Renal pelvis (tissue), 4 donors: ENCODE results near the gene CTNNA2. TPM values are rescaled to one million over a fixed set of nuclear protein-coding genes. Genes with fewer than 3 reads are reported as not detected.
A peak's percentile ranks its signal among the peaks of the same experiment; 100 is the strongest.

Source experiments
- DNase-seq: peaks from one replicate; pipeline ENCODE4 v3.0.0-alpha.2; 2013
- polyA plus RNA-seq, 3 donors: library from polyadenylated mRNA; unstranded; fragments of 120-200 nt; gene quantifications; one replicate each; pipeline ENCODE4 v1.2.1, GENCODE V29; 2013; ENCODE audit not compliant: insufficient read length in 3 of 3

Gene CTNNA2
- polyA plus RNA-seq, 3 donors = 4.0 to 5.2 (median 4.2) TPM

DNA sequence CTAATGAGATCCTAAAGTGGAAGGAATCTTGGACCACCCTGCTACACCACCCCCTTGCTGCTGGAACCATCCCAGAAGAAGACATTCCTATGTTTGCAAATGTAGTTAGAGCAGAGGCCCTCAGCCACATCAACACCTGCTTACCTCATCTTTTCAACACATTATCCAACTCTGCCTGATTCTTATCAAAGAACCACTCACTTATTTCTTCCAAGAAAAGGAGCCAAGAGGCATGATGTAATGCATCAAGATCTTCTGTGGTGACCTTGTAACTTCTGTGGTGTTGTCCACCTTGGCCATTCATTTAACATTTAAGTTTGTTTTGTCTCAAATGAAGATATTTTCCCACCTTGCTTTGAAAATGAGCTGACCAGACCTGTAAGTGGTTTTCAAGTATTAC is 338.1 kb downstream of the CTNNA2 start:
- no peak for DNase-seq

DNA sequence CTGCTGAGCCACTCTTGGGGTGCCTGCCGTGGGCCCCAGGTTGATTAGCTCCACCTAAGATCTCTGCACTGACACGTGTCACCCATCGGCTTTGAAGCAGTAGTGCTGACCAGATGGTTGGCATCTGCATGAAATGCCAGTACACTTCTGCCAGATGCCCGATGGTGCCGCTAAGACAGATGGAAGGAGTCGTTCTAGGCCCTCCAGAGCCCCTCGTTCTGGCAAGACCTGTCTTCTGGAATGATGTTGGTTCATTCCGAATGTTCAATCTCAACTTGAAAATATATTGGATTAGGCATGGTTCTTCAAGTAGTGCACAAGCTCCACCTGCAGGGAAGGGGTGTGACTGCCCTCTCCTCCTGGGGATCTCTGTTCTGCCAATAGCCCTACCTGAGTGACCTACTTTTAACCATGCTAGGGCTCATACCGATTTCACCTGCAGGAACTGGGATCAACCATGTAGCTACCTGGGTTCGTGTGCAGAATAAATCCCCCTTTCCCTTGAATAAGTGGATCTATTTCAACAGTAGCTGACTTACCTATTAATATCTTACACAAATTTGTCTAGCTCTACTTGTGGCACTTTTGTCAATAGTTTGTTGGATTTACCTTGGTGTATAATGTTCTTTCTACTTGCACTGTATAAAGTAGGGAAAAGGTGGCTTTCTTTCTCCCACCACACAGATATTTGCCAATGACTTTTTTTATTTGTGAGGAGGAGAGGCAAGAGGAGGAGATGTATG is 342.6 kb downstream of the CTNNA2 start:
- DNase-seq = no peak

DNA sequence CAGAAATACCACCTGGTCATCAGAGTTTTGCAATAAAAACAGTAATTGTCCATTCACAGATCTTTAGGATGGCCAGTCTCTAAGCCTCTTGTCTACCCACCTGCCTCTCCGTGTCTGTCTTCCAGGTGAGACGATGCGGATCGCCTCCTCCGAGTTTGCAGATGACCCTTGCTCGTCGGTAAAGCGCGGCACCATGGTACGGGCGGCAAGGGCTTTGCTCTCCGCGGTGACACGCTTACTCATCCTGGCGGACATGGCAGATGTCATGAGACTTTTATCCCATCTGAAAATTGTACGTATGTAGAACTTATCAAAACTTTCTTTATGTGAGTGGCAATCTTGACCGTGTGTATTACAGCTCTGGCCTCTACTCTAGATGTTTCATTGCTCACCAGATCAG is 345.0 kb downstream of the CTNNA2 start:
- no peak for DNase-seq

DNA sequence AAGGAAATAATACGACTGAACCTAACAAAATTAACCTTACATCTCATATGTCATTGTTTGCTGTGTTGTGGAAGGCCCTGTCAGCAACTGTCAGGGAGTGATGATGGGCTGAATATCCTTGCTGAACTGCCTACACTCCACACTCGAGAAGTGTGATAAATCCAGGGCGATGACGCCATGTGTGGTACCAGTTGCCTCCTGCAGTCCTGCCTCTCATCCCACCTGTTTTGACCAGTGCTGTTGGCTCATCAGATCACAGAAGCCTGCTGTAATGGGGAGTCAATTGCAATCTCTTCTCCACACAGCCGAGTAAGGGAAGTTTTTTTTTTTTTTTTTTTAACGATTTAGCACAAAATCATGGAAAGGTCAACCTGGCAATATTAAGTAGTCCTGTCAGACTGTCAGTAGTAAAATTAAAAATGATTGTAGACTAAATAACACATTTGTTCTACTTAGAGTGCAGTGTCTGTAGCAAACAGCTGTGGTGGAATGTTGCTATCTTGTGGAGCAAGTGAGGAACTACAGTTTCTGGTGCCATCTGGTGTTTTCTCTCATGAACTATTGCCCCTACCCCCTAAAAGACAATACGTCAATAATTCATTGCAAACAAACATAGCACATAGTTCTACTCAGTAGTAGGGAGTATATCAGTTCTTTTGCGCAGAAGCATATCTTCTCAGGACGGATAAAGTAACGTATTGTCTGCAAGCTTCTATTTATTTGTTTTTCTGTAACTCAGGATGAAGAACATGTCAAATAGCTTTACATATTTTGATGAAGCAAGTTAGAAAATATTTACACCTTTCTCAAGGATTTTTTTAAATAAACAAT is 347.6 kb downstream of the CTNNA2 start:
- DNase-seq = peak; percentile 17

DNA sequence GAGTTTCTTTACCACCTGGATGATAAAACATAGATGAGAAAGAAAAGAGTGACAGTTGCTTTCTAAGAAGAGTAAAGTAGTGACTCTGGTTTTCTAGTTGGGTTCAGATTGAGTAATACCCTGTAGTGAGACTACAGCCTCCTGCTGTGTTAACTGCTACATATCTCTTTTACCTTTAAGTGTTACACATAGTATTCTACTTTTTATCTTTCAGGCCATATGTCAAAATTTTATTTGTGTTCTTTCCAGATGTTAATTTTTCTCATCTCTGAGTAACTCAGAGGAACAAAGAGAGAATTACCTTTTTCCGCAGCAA is 348.2 kb downstream of the CTNNA2 start:
- no peak for DNase-seq

DNA sequence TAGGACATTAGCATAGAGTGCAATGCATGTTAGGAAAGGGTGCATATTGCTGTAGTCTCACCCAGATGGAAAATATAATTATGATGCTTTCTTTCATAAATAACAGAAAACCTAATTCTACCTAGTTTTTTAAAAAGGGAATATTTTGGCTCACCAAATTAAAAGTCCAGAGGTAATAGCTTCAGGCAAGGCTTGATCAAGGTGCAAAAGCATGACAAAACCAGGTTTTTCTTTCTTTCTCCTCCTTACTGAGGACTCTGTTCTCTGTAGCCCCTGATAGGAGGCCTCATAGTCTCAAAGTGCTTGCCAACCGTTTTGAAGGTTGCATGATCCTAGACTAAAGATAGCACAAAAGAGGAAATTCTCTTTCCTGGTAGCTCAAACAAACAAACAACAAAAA is 349.9 kb downstream of the CTNNA2 start:
- no peak for DNase-seq

DNA sequence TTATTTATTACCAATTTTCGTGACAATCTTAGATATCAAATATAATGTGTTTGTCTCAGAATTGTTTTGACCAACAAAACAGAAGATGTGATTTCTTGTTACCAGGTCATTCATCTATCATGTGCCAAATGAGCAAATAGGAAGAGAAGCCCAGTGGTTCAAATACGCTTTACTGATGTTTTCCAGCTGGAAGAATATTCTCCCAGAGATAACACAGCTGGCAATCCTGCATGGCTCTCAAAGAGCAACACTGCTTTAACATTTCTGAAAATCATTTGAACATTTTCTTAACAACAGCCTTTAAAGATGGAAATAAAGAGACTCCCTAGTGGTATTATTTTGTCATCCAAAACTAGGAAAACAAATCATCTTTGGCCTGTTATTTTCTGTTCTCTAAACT is 359.8 kb downstream of the CTNNA2 start:
- no peak for DNase-seq

DNA sequence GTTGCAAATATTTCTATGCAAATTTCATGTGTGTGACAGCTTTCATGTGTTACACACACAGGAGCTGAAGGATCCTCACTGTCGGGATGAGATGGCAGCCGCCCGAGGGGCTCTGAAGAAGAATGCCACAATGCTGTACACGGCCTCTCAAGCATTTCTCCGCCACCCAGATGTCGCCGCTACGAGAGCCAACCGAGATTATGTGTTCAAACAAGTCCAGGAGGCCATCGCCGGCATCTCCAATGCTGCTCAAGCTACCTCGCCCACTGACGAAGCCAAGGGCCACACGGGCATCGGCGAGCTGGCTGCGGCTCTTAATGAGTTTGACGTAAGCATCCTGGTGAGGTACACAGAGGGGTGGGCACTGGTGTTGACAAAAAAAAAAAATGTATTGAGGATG is 361.2 kb downstream of the CTNNA2 start:
- no peak for DNase-seq

DNA sequence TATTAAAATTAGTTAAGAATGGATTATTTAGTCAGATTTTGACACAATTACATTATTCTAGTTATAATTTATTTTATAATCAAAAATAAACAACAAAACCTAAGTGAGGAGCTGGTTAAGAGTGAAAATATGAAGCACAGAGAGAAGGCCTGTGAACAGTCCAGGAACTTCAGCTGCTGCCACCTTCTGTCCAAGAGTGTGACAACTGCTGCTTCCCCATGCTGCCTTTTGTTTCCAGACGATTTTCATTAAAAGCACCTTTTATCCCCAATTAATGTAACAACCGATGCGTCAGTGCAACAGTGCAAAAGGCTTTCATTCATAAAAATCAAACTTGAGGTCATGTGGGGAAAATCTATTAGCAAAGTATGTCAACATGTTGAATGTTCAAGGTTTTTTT is 363.6 kb downstream of the CTNNA2 start:
- DNase-seq = no peak

DNA sequence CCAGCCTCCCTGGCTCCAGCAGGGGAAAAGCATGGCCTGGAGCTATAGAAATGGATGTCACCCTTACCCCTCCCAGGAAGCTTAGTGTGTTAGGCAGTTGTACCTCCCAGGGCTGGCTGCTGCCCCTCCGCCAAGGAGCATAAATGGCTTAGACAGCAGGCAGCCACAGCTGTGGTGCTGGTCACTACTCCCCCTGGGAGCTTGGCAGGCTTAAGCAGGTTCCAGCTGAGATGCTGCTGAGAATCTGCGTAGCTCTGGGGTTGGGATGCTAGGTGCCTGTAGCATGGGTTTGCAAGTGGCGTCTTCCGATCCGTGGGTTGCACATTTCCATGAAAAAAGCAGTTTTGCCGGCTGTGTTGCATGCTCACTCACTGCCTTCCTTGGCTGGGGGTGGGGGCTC is 369.7 kb downstream of the CTNNA2 start:
- no peak for DNase-seq

DNA sequence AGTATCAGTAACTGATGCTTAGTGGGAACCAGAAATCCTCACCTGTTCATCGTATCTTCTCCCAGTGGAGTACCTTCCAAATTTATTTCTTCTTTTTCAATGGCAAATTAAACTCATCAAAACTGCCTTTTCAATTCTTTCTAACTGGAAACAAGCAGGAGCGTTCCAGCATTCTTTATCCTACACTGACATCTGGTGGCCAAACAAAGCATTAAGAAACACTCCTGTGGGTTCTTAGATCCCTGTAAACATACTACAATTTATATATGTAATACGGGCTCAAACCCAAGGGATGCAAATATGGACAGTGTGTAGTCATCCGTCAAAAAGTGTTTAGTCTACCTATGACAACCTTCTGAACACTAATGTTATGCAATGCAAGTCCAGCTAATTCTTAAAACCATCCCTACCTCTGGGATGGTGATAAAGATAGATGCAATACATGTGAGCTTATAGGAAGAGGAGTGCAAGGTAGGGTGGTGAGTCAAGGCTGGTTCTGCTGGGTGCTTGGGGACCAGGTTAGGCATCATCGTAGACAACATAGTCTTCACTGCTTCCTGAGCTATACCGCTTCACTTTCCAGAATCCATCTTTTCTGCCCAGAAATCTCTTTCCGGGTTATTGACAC is 375.0 kb downstream of the CTNNA2 start:
- DNase-seq = peak; percentile 60

DNA sequence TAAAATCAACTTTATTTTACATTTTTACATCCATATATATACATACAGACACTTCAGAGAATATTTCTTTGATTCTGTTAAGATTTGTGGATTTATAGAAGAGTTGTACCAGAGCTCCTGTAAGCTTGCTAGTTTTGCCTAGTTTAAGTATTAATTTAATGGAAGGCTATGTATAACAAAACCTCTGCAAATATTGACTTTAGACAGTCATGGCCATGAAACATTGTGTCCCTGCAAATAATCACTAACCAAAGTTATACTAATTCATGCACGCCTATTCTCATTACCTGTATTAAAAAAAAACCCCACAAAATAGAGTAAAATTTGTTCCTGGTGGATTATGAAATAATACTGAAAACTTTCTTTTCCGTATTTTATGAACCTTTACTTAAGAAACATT is 379.3 kb downstream of the CTNNA2 start:
- no peak for DNase-seq

DNA sequence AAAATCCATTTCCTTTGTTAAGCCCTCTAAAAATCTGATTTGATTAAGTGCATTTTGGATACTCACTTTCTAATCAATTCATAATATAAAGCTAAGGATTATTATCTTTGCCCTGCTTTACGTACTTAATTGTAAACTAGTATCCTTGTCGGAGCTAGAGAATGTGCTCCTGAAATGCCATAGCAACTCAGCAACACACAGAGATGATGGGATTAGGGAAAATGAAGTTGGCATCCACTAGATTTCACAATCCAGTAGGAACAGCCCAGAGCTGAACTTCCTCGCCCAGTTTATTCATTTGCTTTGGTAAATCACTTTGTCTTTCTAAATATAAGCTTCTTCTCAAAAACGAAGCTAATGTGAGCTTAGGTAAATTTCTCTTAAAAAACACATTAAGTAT is 386.3 kb downstream of the CTNNA2 start:
- no peak for DNase-seq

DNA sequence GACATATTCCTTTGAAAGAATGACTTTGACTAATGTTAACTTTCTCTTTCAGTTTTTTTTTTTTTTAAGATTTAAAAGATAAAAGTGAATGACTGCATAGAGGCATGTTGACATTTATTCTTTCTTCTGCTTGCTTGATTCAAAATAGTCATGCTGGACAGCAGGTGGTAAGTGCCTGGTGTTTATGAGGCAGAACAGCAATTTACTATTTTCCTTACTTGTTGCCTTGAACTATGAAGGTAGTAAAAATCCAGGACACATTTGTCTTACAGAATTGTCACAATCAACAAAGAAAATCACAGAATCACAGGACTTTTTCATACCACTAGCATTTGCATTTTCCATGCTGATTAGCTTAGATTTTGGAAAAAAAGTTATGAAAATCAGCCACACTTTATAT is 388.3 kb downstream of the CTNNA2 start:
- DNase-seq = peak; percentile 29

DNA sequence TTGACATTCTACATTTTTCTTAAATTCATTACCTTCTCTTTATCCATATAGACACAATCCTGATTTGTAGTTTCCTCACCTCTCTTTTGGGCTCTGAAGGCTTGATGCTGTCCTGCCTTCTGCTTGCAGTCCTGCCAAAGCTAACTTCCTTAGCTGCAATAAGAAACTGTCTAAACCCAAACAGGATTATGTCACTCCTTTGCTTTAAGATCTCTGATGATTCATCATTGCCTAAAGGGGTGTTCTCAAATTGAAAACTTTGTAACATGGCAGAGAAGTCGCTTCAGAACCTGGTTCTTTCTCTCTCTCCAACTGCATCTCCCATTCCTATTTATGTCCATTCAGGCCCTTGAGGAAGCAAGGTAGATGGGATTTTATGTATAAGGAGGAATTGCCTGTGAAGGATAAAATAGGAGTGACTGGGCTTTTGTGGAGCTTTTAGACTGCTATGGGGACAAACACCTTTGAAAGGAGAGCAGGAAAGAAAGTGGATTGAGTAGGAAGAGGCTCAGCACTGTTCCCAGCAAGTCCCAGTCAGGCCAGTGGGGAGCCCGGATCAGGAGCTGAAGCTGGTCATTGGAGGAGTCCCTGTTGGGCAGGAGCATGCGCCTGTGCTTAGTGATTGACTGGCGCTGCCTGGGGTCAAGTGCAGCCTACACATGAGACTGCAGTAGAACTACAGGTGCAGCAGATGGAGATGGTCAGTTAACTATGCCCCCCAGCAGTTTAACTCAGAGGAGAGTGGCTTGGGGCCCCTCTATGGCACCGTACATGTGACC is 390.6 kb downstream of the CTNNA2 start:
- no peak for DNase-seq

DNA sequence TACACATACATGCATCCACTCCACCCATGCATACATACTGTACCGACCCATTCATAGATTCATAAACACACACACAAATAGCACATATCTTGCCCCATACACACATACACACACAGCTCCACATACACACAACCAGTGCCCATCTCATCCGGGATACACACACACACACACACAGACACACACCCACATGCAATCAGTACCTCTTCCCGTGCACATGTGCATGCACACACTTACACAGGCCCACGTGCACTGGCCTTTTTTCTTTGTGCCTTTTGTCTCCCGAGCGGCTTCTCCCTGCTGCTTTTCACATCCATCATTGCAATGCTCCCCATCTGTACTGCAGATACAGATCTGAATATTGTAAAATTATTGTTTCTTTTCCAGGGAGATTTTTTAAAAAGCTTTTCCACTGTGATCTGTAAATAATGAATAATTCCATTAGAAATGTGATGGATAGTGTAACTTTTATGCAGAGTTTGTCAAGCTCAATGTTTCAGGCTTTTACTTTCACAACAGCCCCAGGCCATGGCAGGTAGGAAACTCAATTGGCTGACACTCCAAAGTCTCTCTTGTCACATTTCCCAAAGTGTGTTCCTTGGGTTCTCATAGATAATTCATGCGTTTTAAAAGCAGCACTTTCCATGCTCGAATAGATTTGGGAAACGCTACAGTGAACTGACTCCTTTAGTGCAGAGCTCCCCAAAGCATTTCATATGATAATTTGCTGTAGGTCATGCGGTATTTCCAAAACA is 393.5 kb downstream of the CTNNA2 start:
- DNase-seq = no peak

DNA sequence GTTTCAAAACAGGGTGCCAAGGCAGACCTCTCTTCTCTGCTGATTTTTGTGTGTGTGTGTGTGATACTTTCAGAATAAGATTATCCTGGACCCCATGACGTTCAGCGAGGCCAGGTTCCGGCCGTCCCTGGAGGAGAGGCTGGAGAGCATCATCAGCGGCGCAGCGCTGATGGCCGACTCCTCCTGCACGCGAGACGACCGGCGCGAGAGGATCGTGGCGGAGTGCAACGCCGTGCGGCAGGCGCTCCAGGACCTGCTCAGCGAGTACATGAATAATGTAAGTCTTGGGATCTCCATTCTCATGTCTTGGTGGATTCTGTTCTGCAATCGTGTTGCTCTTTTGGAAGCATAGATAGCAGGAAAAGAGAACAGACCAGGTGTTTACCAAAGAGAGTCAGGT is 396.7 kb downstream of the CTNNA2 start:
- no peak for DNase-seq

DNA sequence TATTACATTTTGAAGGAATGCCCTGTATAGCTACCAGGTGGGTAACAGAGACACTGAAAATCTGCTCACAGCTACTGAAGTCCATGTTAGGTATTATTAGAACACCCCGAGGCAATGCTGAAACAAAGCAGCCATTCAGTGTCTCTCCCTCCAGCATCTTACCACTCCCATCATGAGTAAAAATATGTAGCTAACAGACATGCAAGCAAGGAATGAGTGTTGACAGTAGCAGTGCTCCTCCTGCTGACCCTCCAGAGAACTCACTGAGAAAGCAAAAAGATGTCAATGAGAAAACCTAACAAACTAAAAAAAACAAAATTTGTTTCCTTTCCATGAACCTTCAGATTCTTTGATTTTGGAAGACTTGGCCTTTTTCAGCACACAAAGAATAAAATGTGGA is 397.8 kb downstream of the CTNNA2 start:
- no peak for DNase-seq

DNA sequence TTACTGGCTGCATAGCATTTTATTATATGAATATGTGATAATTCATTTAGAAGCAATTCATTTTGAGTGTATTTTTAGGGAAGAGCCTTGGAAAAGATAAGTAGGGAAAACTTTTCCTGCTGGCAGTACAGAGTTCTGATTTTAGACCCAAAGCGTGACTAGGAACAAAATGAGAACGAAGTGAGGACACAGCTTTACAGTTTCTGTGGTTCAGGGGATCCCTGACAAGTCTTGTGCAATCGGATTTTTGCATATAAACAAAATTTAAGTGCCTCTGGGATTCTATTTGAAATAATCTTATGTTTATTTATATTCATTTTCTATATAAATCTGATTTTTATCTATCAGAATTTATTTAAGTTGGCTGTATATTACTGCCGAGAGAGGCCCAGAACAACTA is 402.6 kb downstream of the CTNNA2 start:
- DNase-seq = no peak

DNA sequence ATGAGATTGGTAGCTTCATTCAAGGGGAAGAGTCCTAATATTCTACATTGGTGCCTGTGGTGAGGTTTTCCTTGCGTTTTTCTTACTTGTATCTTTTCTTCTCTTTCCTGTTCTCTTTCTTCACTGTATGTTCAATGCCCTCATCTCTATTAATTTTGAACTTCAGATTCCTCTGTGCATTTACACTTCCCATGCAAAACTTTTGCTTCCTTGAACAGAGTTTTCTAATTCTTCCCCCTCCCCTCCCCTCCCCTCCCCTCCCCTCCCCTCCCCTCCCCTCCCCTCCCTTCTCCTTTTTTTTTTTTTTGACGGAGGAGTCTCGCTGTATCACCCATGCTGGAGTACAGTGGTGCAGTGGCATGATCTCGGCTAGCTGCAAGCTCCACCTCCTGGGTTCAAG is 403.4 kb downstream of the CTNNA2 start:
- no peak for DNase-seq

DNA sequence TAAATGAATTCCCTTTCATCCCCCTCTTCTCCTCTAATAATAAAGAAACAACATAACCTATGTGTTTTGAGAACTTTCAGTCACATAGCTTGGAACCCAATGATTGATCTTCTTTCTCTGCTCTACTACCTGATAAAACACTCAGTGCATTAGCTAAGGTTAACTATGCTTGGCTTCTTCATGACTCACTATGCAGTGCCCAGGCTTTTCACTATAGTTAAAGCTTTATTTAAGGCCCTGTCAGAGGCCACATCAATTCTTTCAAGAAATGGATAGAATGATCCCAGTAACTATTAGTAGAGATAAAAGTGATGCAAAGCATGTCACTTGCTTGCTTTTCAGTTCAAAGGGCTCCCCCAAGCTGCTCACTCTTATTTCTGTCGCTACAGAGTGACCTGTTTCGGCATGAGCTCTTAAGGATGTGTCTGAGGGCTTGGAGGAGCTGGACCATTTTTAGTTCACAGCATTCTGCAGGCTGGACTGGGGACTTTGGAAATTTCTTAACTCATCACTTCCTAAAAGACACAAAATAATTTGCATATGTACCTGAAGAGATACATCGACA is 407.7 kb downstream of the CTNNA2 start:
- DNase-seq = no peak
